ENCODE data around the gene SSX2IP. TPM values are rescaled to one million over a fixed set of nuclear protein-coding genes. Genes with fewer than 3 reads are reported as not detected.
"Not testable (repeated sequence)": the region's sequence is repeated elsewhere in the genome, so short reads cannot be mapped to it uniquely, and the experiment has no call there.

SSX2IP gene, protein sequence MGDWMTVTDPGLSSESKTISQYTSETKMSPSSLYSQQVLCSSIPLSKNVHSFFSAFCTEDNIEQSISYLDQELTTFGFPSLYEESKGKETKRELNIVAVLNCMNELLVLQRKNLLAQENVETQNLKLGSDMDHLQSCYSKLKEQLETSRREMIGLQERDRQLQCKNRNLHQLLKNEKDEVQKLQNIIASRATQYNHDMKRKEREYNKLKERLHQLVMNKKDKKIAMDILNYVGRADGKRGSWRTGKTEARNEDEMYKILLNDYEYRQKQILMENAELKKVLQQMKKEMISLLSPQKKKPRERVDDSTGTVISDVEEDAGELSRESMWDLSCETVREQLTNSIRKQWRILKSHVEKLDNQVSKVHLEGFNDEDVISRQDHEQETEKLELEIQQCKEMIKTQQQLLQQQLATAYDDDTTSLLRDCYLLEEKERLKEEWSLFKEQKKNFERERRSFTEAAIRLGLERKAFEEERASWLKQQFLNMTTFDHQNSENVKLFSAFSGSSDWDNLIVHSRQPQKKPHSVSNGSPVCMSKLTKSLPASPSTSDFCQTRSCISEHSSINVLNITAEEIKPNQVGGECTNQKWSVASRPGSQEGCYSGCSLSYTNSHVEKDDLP
- 10 to 100 TPM; 15.5 to 16.0 TPM for total RNA-seq

DNA sequence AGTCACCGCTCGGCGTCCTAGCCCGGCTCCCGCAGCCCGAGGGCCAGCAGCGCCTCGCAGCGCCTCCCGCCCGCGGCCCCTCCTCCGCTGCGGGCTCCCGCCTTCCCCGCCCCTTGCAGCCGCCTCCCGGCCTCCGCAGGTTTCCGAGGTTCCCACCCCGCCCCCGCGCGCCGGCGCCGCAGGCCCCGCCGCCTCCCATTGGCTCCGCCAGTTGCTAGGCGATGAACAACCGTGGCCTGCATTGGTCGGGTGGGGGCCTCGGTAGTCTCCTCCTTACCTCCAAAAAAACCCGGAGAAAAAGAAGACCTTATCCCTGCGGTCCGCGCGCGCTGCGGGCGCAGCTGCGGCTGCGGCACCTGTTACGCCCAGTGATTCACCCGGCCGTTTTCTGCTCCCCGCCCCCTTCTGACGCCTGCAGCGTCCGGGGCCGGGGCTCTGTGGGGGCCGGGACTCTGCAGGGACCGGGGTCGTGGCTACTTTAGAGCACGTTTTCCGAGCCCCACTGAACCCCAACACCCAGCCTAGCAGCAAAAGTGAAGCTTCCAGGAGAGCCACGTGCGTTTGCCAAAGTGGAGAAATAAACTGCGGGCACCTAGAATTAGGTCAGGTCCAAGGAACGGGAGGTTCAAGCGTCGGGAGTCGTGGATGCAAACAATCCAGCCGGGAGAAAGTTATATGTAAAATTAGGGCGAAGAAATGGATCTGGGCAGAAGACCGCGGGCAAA, at the start of gene SSX2IP:
Gene SSX2IP, minus strand, starts transcription at position 65 of the 725 bp plus-strand sequence. CDS start 19,242 bp downstream, outside the sequence.
- H3K4me3 Mint-ChIP-seq: peak within 1 kb of the TSS; percentile 93
- peaks cover 57% of the 10 kb centered on the region for H3K4me1 Mint-ChIP-seq (ENCODE audit: low read depth)
- H3K9me3 Mint-ChIP-seq (ENCODE audit: insufficient read depth): no peaks in the 10 kb centered on the region
- H3K27me3 Mint-ChIP-seq (ENCODE audit: low read depth): no peaks in the 10 kb centered on the region
- ChIA-PET CTCF (no interaction called here), POLR2A (interaction anchor here (1.6 kb wide), 1 partner anchor 117 kb away, joined by 8 read pairs; the partner anchor contains the start of gene CTBS)
- H3K27ac Mint-ChIP-seq: peak within 1 kb of the TSS; percentile 94
- ATAC-seq: peak; percentile 88
- DNase-seq: peak; percentile 99
- peaks cover 11% of the 10 kb centered on the region for H3K36me3 Mint-ChIP-seq (ENCODE audit: low read depth)

DNA sequence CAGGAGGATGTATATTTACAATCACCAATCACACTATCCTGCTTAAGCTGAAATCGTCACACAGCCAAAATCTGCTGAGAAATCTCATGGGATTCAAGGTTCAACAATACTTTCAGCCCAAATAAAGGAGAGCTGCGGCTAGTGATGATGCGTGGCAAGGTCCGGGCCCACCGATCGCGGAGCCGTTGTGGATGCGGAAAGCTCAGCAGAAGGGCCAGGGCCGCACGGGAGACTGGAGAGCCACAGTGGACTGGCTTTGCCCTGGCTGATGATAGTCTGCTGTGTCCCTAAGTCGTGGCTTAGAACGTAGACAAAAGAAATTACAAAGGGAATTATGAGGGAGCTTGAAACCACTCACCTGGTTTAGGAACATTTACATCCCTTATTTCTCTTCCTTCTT, 48.0 kb upstream of the SSX2IP start:
- H3K4me1 Mint-ChIP-seq (ENCODE audit: low read depth): no peaks in the 10 kb centered on the region
- no peak overlapping the region for H3K27ac Mint-ChIP-seq
- POLR2A ChIA-PET: no interaction called here

DNA sequence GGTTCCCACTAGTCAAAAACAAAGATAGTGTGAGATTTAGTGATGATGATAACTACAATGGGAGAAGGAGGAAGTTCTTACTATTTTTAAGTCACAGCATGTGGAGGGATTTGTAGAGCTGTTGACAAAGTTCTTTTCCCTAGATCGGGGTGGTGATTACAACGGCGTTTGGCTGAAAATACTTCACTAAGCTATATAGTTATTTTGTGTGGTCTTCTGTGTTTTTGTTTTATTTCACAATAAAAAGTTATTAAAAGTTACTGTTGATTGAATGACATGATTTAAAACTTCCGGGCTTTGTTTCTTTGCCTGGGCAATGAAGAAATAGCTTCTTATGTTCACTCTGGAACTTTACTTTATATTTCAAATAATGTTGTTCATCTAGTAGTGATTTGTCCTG, 47.3 kb upstream of the SSX2IP start:
- Mint-ChIP-seq H3K9me3 (ENCODE audit: insufficient read depth) (no peaks in the 10 kb centered on the region), H3K36me3 (ENCODE audit: low read depth) (no peaks in the 10 kb centered on the region), H3K4me1 (ENCODE audit: low read depth) (no peaks in the 10 kb centered on the region), H3K27me3 (ENCODE audit: low read depth) (peaks cover 14% of the 10 kb centered on the region), H3K27ac (no peak overlapping the region), H3K4me3 (no peak overlapping the region)
- ChIA-PET CTCF (interaction anchor here (0.9 kb wide), 1 partner anchor 35 kb away, joined by 3 read pairs; no protein-coding TSS in a partner anchor), POLR2A (no interaction called here)
- DNase-seq (no peak), ATAC-seq (no peak)

More for the DNA sequence above, 48.0 kb upstream of the SSX2IP start:
- peaks cover 14% of the 10 kb centered on the region for H3K27me3 Mint-ChIP-seq (ENCODE audit: low read depth)
- CTCF ChIA-PET: interaction anchor here (0.9 kb wide), 1 partner anchor 34 kb away, joined by 3 read pairs; no protein-coding TSS in a partner anchor
- no peak overlapping the region for H3K4me3 Mint-ChIP-seq
- DNase-seq: no peak
- H3K36me3 Mint-ChIP-seq (ENCODE audit: low read depth): no peaks in the 10 kb centered on the region
- ATAC-seq: no peak
- no peaks in the 10 kb centered on the region for H3K9me3 Mint-ChIP-seq (ENCODE audit: insufficient read depth)

DNA sequence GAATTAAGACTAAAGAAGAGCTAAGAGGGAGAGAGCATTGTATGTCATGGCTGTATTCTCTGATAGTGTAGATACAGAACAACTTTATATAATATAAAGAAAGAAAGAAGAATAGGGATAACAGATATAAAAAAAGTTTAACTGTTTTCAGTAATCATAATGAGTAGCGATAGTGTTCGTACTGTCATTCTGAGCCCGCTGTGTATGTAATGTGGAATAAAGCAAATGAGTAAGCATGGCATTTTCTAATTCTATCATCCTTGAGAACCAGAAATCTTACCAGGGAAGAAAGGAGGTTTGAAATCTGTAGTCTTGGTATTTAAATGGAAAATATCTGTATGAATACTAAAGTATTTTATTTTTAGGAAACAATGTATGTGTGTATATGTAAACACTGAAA, 46.7 kb upstream of the SSX2IP start:
- ChIA-PET CTCF (interaction anchor here (1.8 kb wide), 1 partner anchor 13 kb away, joined by 7 read pairs; no protein-coding TSS in a partner anchor), POLR2A (no interaction called here)
- H3K27me3 Mint-ChIP-seq (ENCODE audit: low read depth): peaks cover 16% of the 10 kb centered on the region
- H3K4me1 Mint-ChIP-seq (ENCODE audit: low read depth): no peaks in the 10 kb centered on the region
- no peaks in the 10 kb centered on the region for H3K36me3 Mint-ChIP-seq (ENCODE audit: low read depth)
- DNase-seq (no peak), ATAC-seq (no peak)
- H3K9me3 Mint-ChIP-seq (ENCODE audit: insufficient read depth): no peaks in the 10 kb centered on the region
- H3K4me3 Mint-ChIP-seq: no peak overlapping the region
- H3K27ac Mint-ChIP-seq: no peak overlapping the region

DNA sequence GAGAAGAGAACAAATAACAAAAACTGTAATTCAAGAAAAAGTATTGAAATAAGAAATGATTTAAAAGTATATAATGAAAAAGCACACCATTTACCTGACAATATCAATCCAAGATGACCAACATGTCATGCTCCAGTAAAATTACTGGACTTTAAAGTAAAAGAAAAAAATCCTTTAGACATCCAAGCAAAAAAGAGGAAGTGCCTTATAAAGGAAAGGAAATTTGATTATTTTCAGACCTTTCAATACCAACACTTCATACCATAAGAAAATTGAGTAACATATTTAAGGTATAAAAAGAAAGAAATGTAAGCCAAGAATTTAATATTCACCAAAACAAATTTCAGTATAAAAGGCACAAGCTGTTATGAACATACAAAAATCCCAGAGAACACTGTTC, 46.2 kb upstream of the SSX2IP start:
- Mint-ChIP-seq H3K9me3 (ENCODE audit: insufficient read depth) (no peaks in the 10 kb centered on the region), H3K4me3 (no peak overlapping the region), H3K36me3 (ENCODE audit: low read depth) (no peaks in the 10 kb centered on the region), H3K27ac (no peak overlapping the region), H3K27me3 (ENCODE audit: low read depth) (peaks cover 20% of the 10 kb centered on the region), H3K4me1 (ENCODE audit: low read depth) (no peaks in the 10 kb centered on the region)
- DNase-seq (no peak), ATAC-seq (no peak)
- ChIA-PET POLR2A (no interaction called here), CTCF (interaction anchor here (1.1 to 1.8 kb wide), 3 partner anchors 12 to 36 kb away, joined by 3 to 7 read pairs (median 4); no protein-coding TSS in a partner anchor)

DNA sequence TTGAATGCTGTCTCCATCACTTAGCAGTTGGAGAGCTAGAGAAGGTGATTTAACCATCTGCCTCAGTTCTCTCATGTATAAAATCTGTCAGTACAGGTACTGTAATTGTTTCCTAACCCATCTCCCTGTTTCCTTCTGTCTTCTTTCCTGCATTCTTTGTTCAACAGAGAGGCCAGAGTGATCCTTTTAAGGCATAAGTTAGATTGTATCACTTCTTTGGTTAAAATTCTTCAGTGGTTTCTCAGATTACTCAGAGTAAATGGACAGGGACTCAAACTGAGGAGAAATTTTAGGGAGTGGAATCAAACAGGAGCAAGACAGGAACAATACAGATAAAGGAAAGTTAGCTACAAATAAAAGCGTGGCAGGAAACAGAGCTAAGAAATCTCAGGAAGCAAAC, 45.2 kb upstream of the SSX2IP start:
- POLR2A ChIA-PET: no interaction called here

DNA sequence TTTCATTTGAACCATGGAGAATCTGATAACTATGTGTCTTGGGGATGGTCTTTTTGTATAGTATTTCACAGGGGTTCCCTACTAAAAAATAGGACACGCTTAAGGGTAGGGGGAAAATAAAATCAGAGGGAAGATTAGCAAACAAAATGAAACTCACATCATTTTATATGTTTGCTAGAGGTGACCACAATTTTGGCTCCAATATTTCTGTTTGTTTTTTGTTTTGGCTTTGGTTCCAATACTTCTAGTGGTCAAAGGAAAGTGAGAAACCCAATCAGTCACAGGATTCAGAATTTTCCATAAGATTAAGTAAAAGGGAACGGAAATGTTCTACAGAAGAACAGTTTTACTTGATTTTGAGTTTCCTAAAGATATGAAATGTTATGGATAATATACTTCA, 42.3 kb upstream of the SSX2IP start:
- ChIA-PET CTCF (no interaction called here), POLR2A (no interaction called here)
- no peaks in the 10 kb centered on the region for H3K9me3 Mint-ChIP-seq (ENCODE audit: insufficient read depth)
- H3K4me3 Mint-ChIP-seq: no peak overlapping the region
- H3K27me3 Mint-ChIP-seq (ENCODE audit: low read depth): peaks cover 43% of the 10 kb centered on the region
- no peaks in the 10 kb centered on the region for H3K4me1 Mint-ChIP-seq (ENCODE audit: low read depth)
- ATAC-seq: no peak
- no peaks in the 10 kb centered on the region for H3K36me3 Mint-ChIP-seq (ENCODE audit: low read depth)
- no peak overlapping the region for H3K27ac Mint-ChIP-seq
- DNase-seq: no peak

More for the DNA sequence above, 45.2 kb upstream of the SSX2IP start:
- Mint-ChIP-seq H3K27me3 (ENCODE audit: low read depth) (peaks cover 25% of the 10 kb centered on the region), H3K9me3 (ENCODE audit: insufficient read depth) (no peaks in the 10 kb centered on the region), H3K36me3 (ENCODE audit: low read depth) (no peaks in the 10 kb centered on the region), H3K4me1 (ENCODE audit: low read depth) (no peaks in the 10 kb centered on the region), H3K27ac (no peak overlapping the region), H3K4me3 (no peak overlapping the region)
- CTCF ChIA-PET: interaction anchor here (1.1 to 1.8 kb wide), 4 partner anchors 10 to 37 kb away, joined by 3 to 7 read pairs (median 5); no protein-coding TSS in a partner anchor
- ATAC-seq (no peak), DNase-seq (no peak)

DNA sequence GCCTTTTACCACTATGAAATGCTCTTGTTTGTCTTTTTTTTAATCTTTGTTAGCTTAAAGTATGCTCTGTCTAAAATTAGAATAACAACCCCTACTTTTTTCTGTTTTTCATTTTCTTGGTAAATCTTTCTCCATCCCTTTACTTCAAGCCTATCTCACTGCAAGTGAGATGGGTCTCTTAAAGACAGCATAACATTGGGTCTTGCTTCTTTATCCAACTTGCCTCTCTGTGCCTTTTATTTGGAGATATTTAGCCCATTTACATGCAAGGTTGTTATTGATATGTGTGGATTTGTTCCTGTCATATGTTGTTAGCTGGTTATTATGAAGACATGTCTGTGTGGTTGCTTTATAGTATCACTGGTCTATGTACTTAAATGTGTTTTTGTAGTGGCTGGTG, 41.3 kb upstream of the SSX2IP start:
- POLR2A ChIA-PET: no interaction called here
- Mint-ChIP-seq H3K9me3 (ENCODE audit: insufficient read depth) (no peaks in the 10 kb centered on the region), H3K4me1 (ENCODE audit: low read depth) (no peaks in the 10 kb centered on the region), H3K27me3 (ENCODE audit: low read depth) (peaks cover 45% of the 10 kb centered on the region), H3K27ac (no peak overlapping the region), H3K36me3 (ENCODE audit: low read depth) (no peaks in the 10 kb centered on the region), H3K4me3 (no peak overlapping the region)
- no peak for ATAC-seq
- DNase-seq: no peak
- CTCF ChIA-PET: no interaction called here

DNA sequence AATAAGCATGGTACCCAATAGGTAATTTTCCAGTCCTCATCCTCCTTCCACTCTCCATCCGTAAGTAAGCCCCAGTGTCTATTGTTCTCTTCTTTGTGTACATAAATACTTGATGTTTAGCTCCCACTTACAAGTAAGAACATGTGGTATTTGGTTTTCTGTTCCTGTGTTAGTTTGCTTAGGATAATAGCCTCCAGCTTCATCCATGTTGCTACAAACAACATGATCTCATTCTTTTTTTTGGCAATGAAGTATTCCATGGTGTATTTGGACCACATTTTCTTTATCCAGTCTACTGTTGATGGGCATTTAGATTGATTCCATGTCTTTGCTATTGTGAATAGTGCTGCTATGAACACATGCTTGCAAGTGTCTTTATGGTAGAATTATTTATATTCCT, 37.5 kb upstream of the SSX2IP start:
- POLR2A ChIA-PET; CTCF ChIA-PET; H3K9me3 Mint-ChIP-seq (ENCODE audit: insufficient read depth); H3K27ac Mint-ChIP-seq; H3K36me3 Mint-ChIP-seq (ENCODE audit: low read depth); DNase-seq; ATAC-seq; H3K4me3 Mint-ChIP-seq; H3K4me1 Mint-ChIP-seq (ENCODE audit: low read depth): not testable (repeated sequence)
- H3K27me3 Mint-ChIP-seq (ENCODE audit: low read depth): peaks cover 36% of the 10 kb centered on the region

DNA sequence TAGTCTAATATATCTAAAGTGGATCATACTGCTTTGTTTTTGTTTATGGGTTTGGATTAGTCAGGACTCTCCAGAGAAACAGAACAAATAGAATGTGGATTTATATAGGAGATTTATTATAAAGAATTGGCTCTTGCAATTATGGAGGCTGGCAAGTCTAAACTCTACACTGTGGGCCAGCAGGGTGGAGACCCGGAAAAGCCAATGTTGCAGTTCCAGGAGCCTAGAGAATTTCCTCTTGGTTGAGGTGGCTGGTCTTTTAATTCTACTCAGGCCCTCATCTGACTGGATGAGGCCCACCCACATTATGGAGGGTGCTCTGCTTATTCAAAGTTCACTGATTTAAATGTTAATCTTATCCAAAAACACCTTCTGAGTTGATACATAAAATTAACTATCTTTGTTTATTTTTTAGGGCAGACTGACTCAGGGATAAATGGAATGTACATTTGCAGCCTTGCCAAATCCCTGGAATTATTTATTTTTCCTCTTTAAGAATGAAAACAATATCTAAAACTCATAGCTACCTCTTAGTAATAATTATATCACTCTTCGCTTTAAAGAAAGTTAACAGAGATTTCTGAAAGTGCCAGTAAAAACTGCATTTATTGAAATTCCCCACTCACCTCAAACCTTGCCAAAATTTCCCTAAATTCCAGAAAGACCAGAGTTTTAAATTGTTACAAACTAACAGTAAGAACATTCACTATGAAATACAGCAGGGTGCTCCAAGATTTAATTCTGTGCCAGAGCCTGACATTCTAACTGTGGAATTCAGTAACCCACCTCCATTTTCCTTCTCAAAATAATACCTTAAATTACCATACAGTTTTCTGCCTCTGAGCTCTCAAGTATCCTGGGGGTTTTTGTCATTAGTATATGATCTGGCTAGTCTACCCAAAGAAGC, 36.6 kb upstream of the SSX2IP start:
- Mint-ChIP-seq H3K9me3 (ENCODE audit: insufficient read depth) (no peaks in the 10 kb centered on the region), H3K4me1 (ENCODE audit: low read depth) (no peaks in the 10 kb centered on the region), H3K4me3 (no peak overlapping the region), H3K27ac (no peak overlapping the region), H3K27me3 (ENCODE audit: low read depth) (peaks cover 34% of the 10 kb centered on the region), H3K36me3 (ENCODE audit: low read depth) (no peaks in the 10 kb centered on the region)
- ATAC-seq (no peak), DNase-seq (no peak)
- POLR2A ChIA-PET: no interaction called here
- CTCF ChIA-PET: no interaction called here

All from activated CD8-positive, alpha-beta T cell treated with anti-CD3 and anti-CD28 coated beads, Interleukin-2, amount 10 ng/mL, durations not matched to agents 7 days and 5 days (primary cell).